Karpas-422 (cell line): Measurements from ENCODE around the gene ZC3H18. TPM values are rescaled to one million over a fixed set of nuclear protein-coding genes. Genes with fewer than 3 reads are reported as not detected.

Source experiments
- DNase-seq: peaks from one replicate; pipeline ENCODE4 v3.0.0-alpha.2; 2015
- H2AFZ ChIP-seq: fragments of 200-600 bp; sonication (generic); 2 replicates; pipeline ENCODE4 v1.6.1; 2014; ENCODE audit warnings: antibody characterized with exemption, low read length, mixed read lengths
- H3K27ac ChIP-seq: fragments of 200-600 bp; sonication (generic); 2 replicates; pipeline ENCODE4 v1.5.1; 2014; ENCODE audit warnings: mild to moderate bottlenecking, low read length, moderate library complexity
- H3K27me3 ChIP-seq: fragments of 200-600 bp; sonication (generic); 2 replicates; pipeline ENCODE4 v1.6.1; 2014; ENCODE audit warnings: low read length, mixed read lengths
- H3K36me3 ChIP-seq: fragments of 200-600 bp; sonication (generic); 2 replicates; pipeline ENCODE4 v1.6.1; 2014; ENCODE audit warnings: low read length, mixed read lengths; ENCODE audit not compliant: insufficient read depth
- H3K4me1 ChIP-seq: fragments of 200-600 bp; sonication (generic); 2 replicates; pipeline ENCODE4 v1.6.1; 2014; ENCODE audit warnings: mild to moderate bottlenecking, low read length, mixed read lengths
- H3K4me2 ChIP-seq: fragments of 200-600 bp; sonication (generic); 2 replicates; pipeline ENCODE4 v1.6.1; 2014; ENCODE audit warnings: low read length, low read depth, mild to moderate bottlenecking; ENCODE audit not compliant: poor library complexity, severe bottlenecking
- H3K4me3 ChIP-seq: fragments of 200-600 bp; sonication (generic); 2 replicates; pipeline ENCODE4 v1.5.1; 2014; ENCODE audit warnings: mild to moderate bottlenecking, antibody characterized with exemption, low read length, mixed read lengths
- H3K79me2 ChIP-seq: fragments of 200-600 bp; sonication (generic); 2 replicates; pipeline ENCODE4 v1.6.1; 2014; ENCODE audit warnings: mild to moderate bottlenecking, low read length, mixed read lengths
- H3K9ac ChIP-seq: fragments of 200-600 bp; sonication (generic); 2 replicates; pipeline ENCODE4 v1.6.0; 2014; ENCODE audit warnings: low read length
- H3K9me2 ChIP-seq: fragments of 200-600 bp; sonication (generic), shearing (Covaris generic); replicated peaks from 2 replicates; pipeline ENCODE4 v1.6.0; 2014; ENCODE audit warnings: mild to moderate bottlenecking, low read length, moderate library complexity; ENCODE audit not compliant: insufficient read depth
- H3K9me3 ChIP-seq: fragments of 300-700, 200-600 bp; sonication (generic); 2 replicates; pipeline ENCODE4 v1.6.1; 2014; ENCODE audit warnings: low read length, mixed read lengths
- H4K20me1 ChIP-seq: fragments of 200-600 bp; sonication (generic); 2 replicates; pipeline ENCODE4 v1.6.1; 2014; ENCODE audit warnings: mild to moderate bottlenecking, antibody characterized with exemption, low read length, low read depth; ENCODE audit not compliant: insufficient read depth
- total RNA-seq: library from RNA; depleted of rRNA; stranded (reverse); fragments of >200 nt; shearing (Covaris generic); gene quantifications from 2 replicates; pipeline ENCODE4 v1.2.3, GENCODE V29; 2014; ENCODE audit warnings: low replicate concordance; rRNA removed

Gene ZC3H18
- total RNA-seq, 1 experiment from 2014 or later: 8.3 TPM

- H3K4me2 ChIP-seq: no peak overlapping the region
- H3K79me2 ChIP-seq: no peaks in the 10 kb centered on the region
- no peak overlapping the region for H3K4me3 ChIP-seq
- no peaks in the 10 kb centered on the region for H3K36me3 ChIP-seq
- H3K27ac ChIP-seq: no peak overlapping the region
- H4K20me1 ChIP-seq: no peaks in the 10 kb centered on the region
- no peaks in the 10 kb centered on the region for H3K9me2 ChIP-seq
- no peak for DNase-seq
- H3K27me3 ChIP-seq: no peaks in the 10 kb centered on the region
- H3K9me3 ChIP-seq: no peaks in the 10 kb centered on the region
- no peak overlapping the region for H3K9ac ChIP-seq
- H3K4me1 ChIP-seq: peaks cover 11% of the 10 kb centered on the region
- H2AFZ ChIP-seq: no peak overlapping the region
Measured at GRCh38 chr16:88676502-88677242, 106.5 kb downstream of the ZC3H18 start.

- no peak for DNase-seq
- Histone ChIP-seq H3K4me1 (peaks cover 20% of the 10 kb centered on the region), H3K79me2 (no peaks in the 10 kb centered on the region), H3K9ac (no peak overlapping the region), H3K4me2 (no peak overlapping the region), H2AFZ (no peak overlapping the region), H3K36me3 (no peaks in the 10 kb centered on the region), H3K4me3 (no peak overlapping the region), H3K9me3 (no peaks in the 10 kb centered on the region), H3K27ac (no peak overlapping the region), H3K27me3 (no peaks in the 10 kb centered on the region), H4K20me1 (no peaks in the 10 kb centered on the region), H3K9me2 (no peaks in the 10 kb centered on the region)
Measured at GRCh38 chr16:88677721-88678120, 107.5 kb downstream of the ZC3H18 start.

- Histone ChIP-seq H3K4me1 (peaks cover 20% of the 10 kb centered on the region), H3K9me3 (no peaks in the 10 kb centered on the region), H3K27ac (no peak overlapping the region), H3K9ac (no peak overlapping the region), H3K4me3 (no peak overlapping the region), H3K27me3 (no peaks in the 10 kb centered on the region), H3K4me2 (no peak overlapping the region), H3K9me2 (no peaks in the 10 kb centered on the region), H4K20me1 (no peaks in the 10 kb centered on the region), H2AFZ (no peak overlapping the region), H3K36me3 (no peaks in the 10 kb centered on the region), H3K79me2 (no peaks in the 10 kb centered on the region)
- DNase-seq: no peak
Measured at GRCh38 chr16:88678224-88678979, 108.2 kb downstream of the ZC3H18 start.

GRCh38 chr16:88680554-88681083 lies 110.4 kb downstream of the ZC3H18 start:
- Histone ChIP-seq H3K9ac (peak overlapping the region; percentile 64; the same call in 1 of the 2 replicates), H3K9me2 (no peaks in the 10 kb centered on the region), H3K4me3 (no peak overlapping the region; the same call in 1 of the 2 replicates), H3K9me3 (no peaks in the 10 kb centered on the region), H3K27ac (no peak overlapping the region), H3K79me2 (no peaks in the 10 kb centered on the region), H3K36me3 (no peaks in the 10 kb centered on the region), H2AFZ (no peak overlapping the region), H3K4me2 (peak overlapping the region; percentile 66), H4K20me1 (no peaks in the 10 kb centered on the region), H3K4me1 (peaks cover 36% of the 10 kb centered on the region), H3K27me3 (no peaks in the 10 kb centered on the region)
- no peak for DNase-seq

- Histone ChIP-seq H3K36me3 (no peaks in the 10 kb centered on the region), H3K4me2 (peak overlapping the region; percentile 66), H3K9ac (peak overlapping the region; percentile 64)
Measured at GRCh38 chr16:88681084-88681680, 111.0 kb downstream of the ZC3H18 start.

More at GRCh38 chr16:88681084-88681680, 111.0 kb downstream of the ZC3H18 start:
- DNase-seq: peak; percentile 87
- Histone ChIP-seq H3K9me3 (no peaks in the 10 kb centered on the region), H2AFZ (peak overlapping the region; percentile 69; the same call in 1 of the 2 replicates), H3K9me2 (no peaks in the 10 kb centered on the region), H3K27ac (peak overlapping the region; percentile 78), H3K79me2 (no peaks in the 10 kb centered on the region), H3K4me1 (peaks cover 41% of the 10 kb centered on the region), H3K4me3 (peak overlapping the region; percentile 50; the same call in 1 of the 2 replicates), H3K27me3 (no peaks in the 10 kb centered on the region), H4K20me1 (no peaks in the 10 kb centered on the region)

Other genes starting within 250 kb of the ZC3H18 start
- gene ZNF469, start 187.4 kb upstream of the ZC3H18 start, total RNA-seq: not detected in 2 replicates
- gene ZFPM1, start 117.1 kb upstream of the ZC3H18 start, total RNA-seq: 0.36 and 0.75 TPM in 2 replicates
- gene IL17C, start 68.2 kb downstream of the ZC3H18 start, total RNA-seq: not detected in 2 replicates
- 395 and 1,207 TPM in 2 replicates for gene CYBA, start 80.7 kb downstream of the ZC3H18 start, total RNA-seq
- 35.0 and 82.2 TPM in 2 replicates for gene MVD, start 92.7 kb downstream of the ZC3H18 start, total RNA-seq
- gene SNAI3, start 116.1 kb downstream of the ZC3H18 start, total RNA-seq: 1.3 and 1.4 TPM in 2 replicates
- 16.9 and 27.1 TPM in 2 replicates for gene RNF166, start 136.0 kb downstream of the ZC3H18 start, total RNA-seq
- 11.3 and 23.8 TPM in 2 replicates for gene CTU2, start 136.1 kb downstream of the ZC3H18 start, total RNA-seq
- 1.8 and 2.1 TPM in 2 replicates for gene PIEZO1, start 214.8 kb downstream of the ZC3H18 start, total RNA-seq
- gene CDT1, start 233.4 kb downstream of the ZC3H18 start, total RNA-seq: 20.4 and 40.3 TPM in 2 replicates
- 193 and 232 TPM in 2 replicates for gene APRT, start 241.5 kb downstream of the ZC3H18 start, total RNA-seq